Measurements from ENCODE around the gene CACNA1F.
A peak's percentile ranks its signal among the peaks of the same experiment; 100 is the strongest.

Gene CACNA1F

GRCh38 chrX:49167740-49168108 lies 65.4 kb downstream of the CACNA1F start:
- Histone ChIP-seq H3K4me2 (ENCODE audit: low read length) (peak overlapping the region; percentile 93), H3K27ac (ENCODE audit: low read depth, low read length, poor library complexity, severe bottlenecking) (peak overlapping the region; percentile 93), H3K36me3 (ENCODE audit: insufficient read depth, low read length) (no peaks in the 10 kb centered on the region), H4K20me1 (ENCODE audit: insufficient read depth, low read length) (no peaks in the 10 kb centered on the region), H3F3A (ENCODE audit: insufficient read depth, low read length) (no peaks in the 10 kb centered on the region), H3K79me2 (ENCODE audit: insufficient read depth, low read length) (no peaks in the 10 kb centered on the region), H3K9me3 (ENCODE audit: low read length) (no peaks in the 10 kb centered on the region), H3K27me3 (ENCODE audit: insufficient read depth, low read length) (no peaks in the 10 kb centered on the region), H3K9me2 (ENCODE audit: low read depth, low read length) (no peaks in the 10 kb centered on the region), H3K4me3 (ENCODE audit: low read depth, low read length, poor library complexity, severe bottlenecking) (peak overlapping the region; percentile 65), H3K4me1 (ENCODE audit: insufficient read depth, low read length, severe bottlenecking) (peaks cover 35% of the 10 kb centered on the region), H2AFZ (ENCODE audit: low read length) (no peak overlapping the region), H3K9ac (ENCODE audit: low read length) (peak overlapping the region; percentile 72)
- TF ChIP-seq, protein P1, sequence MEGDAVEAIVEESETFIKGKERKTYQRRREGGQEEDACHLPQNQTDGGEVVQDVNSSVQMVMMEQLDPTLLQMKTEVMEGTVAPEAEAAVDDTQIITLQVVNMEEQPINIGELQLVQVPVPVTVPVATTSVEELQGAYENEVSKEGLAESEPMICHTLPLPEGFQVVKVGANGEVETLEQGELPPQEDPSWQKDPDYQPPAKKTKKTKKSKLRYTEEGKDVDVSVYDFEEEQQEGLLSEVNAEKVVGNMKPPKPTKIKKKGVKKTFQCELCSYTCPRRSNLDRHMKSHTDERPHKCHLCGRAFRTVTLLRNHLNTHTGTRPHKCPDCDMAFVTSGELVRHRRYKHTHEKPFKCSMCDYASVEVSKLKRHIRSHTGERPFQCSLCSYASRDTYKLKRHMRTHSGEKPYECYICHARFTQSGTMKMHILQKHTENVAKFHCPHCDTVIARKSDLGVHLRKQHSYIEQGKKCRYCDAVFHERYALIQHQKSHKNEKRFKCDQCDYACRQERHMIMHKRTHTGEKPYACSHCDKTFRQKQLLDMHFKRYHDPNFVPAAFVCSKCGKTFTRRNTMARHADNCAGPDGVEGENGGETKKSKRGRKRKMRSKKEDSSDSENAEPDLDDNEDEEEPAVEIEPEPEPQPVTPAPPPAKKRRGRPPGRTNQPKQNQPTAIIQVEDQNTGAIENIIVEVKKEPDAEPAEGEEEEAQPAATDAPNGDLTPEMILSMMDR (IDR thresholded peaks at IDR 0.05; ENCODE audit: low read length): no peak
- no peak for TF ChIP-seq EZH2 (IDR thresholded peaks at IDR 0.05; ENCODE audit: borderline replicate concordance, low read length)

GRCh38 chrX:49166914-49167739 lies 66.0 kb downstream of the CACNA1F start:
- TF ChIP-seq, protein P1 (IDR thresholded peaks at IDR 0.05; ENCODE audit: low read length): no peak
- no peak for TF ChIP-seq EZH2 (IDR thresholded peaks at IDR 0.05; ENCODE audit: borderline replicate concordance, low read length)
- Histone ChIP-seq H3K27me3 (ENCODE audit: insufficient read depth, low read length) (no peaks in the 10 kb centered on the region), H3K4me1 (ENCODE audit: insufficient read depth, low read length, severe bottlenecking) (peaks cover 34% of the 10 kb centered on the region), H3K4me3 (ENCODE audit: low read depth, low read length, poor library complexity, severe bottlenecking) (peak overlapping the region; percentile 65), H3K4me2 (ENCODE audit: low read length) (peak overlapping the region; percentile 93), H3K9me2 (ENCODE audit: low read depth, low read length) (no peaks in the 10 kb centered on the region), H3F3A (ENCODE audit: insufficient read depth, low read length) (no peaks in the 10 kb centered on the region), H3K9ac (ENCODE audit: low read length) (peak overlapping the region; percentile 72), H4K20me1 (ENCODE audit: insufficient read depth, low read length) (no peaks in the 10 kb centered on the region), H3K27ac (ENCODE audit: low read depth, low read length, poor library complexity, severe bottlenecking) (peak overlapping the region; percentile 93), H2AFZ (ENCODE audit: low read length) (no peak overlapping the region), H3K36me3 (ENCODE audit: insufficient read depth, low read length) (no peaks in the 10 kb centered on the region), H3K9me3 (ENCODE audit: low read length) (no peaks in the 10 kb centered on the region), H3K79me2 (ENCODE audit: insufficient read depth, low read length) (no peaks in the 10 kb centered on the region)

DNA sequence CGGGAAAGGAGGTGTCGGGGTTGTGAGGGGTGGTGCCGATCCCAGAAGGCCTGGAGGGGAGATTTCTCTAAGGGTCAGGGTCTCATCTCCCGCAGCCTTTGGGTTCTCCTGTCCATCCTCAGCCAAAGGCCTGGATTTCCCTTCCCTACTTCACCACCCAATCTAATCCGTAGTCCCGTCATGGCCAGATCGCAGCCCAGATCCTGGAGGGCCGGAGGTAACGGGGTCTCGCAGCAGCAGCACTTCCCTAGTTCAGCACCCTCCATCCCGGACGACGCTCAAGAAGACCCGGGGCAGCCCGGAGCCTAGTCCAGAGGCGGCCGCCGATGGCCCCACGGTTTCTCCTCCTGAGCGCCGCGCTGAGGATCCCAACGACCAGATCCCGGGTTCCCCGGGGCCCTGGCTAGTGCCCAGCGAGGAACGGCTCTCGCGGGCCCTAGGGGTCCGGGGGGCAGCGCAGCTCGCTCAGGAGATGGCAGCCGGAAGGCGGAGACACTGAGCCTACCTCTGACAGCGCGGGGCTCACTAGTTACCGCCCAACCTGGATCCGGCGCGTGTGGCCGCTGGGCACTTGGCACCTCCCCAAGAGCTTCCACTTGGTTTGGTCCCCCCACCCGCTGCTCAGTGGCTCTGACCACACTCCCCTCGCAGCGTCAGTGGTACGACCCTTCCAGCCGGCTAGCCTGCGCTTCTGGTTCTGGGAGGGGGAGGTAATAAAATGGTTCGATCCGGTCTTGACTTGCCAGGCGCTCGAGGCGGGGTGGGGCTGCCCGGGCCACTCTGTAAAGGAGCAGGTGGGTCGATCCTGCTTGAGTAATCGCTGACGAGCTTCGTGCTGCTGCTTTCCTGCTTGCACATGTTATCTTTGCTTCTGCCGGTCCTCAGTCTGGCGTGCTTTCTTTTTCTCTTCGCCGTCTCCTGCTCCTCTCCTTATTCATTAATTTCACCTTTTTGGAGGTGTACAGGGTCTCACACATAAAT lies 66.9 kb downstream of the CACNA1F start:
- H3F3A ChIP-seq (ENCODE audit: insufficient read depth, low read length): no peaks in the 10 kb centered on the region
- no peaks in the 10 kb centered on the region for H3K79me2 ChIP-seq (ENCODE audit: insufficient read depth, low read length)
- H2AFZ ChIP-seq (ENCODE audit: low read length): no peak overlapping the region
- H3K27me3 ChIP-seq (ENCODE audit: insufficient read depth, low read length): no peaks in the 10 kb centered on the region
- H3K4me2 ChIP-seq (ENCODE audit: low read length): peak overlapping the region; percentile 93
- H3K9me2 ChIP-seq (ENCODE audit: low read depth, low read length): no peaks in the 10 kb centered on the region
- H3K9me3 ChIP-seq (ENCODE audit: low read length): no peaks in the 10 kb centered on the region
- H4K20me1 ChIP-seq (ENCODE audit: insufficient read depth, low read length): no peaks in the 10 kb centered on the region
- peaks cover 31% of the 10 kb centered on the region for H3K4me1 ChIP-seq (ENCODE audit: insufficient read depth, low read length, severe bottlenecking)
- H3K9ac ChIP-seq (ENCODE audit: low read length): peak overlapping the region; percentile 72; the same call in 1 of the 2 replicates
- TF ChIP-seq, protein P1 (IDR thresholded peaks at IDR 0.05; ENCODE audit: low read length): peak; percentile 34; the same call in 1 of the 2 replicates
- no peak for TF ChIP-seq EZH2 (IDR thresholded peaks at IDR 0.05; ENCODE audit: borderline replicate concordance, low read length)
- no peaks in the 10 kb centered on the region for H3K36me3 ChIP-seq (ENCODE audit: insufficient read depth, low read length)
- peak overlapping the region; percentile 93 for H3K27ac ChIP-seq (ENCODE audit: low read depth, low read length, poor library complexity, severe bottlenecking)
- peak overlapping the region; percentile 65 for H3K4me3 ChIP-seq (ENCODE audit: low read depth, low read length, poor library complexity, severe bottlenecking)

Data from OCI-LY1 (cell line).